HG03439 (cell line): Measurements from ENCODE around the gene MAP7D2.
A peak's percentile ranks its signal among the peaks of the same experiment; 100 is the strongest.

Source experiments
- ATAC-seq: cut with Tn5 transposase; IDR thresholded peaks from one replicate; pipeline ENCODE4 v1.9.1; 2021; ENCODE audit warnings: mild to moderate bottlenecking, moderate library complexity; ENCODE audit not compliant: unreplicated experiment

Gene MAP7D2

DNA sequence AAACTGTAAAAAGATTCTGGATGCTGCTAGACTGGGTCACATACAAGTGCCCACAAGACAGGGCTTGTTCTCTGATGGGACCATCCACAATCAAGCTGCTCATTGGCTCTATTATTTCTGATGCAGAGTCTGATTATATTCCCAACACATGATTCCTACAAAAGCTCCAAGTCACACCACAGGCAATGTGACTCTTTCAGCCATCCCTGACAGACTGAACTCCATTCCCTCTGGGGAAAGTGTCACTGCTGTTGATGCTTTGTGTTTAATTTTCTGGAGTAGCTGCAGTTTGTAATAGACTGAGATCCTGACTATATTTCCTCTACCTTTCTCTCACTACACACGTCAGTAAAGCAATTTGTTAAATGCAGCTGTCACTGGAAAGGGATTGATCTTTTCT lies 70.5 kb downstream of the MAP7D2 start:
- ATAC-seq = no peak

- no peak for ATAC-seq
Observed at GRCh38 chrX:20042221-20042620, 74.5 kb downstream of the MAP7D2 start.

DNA sequence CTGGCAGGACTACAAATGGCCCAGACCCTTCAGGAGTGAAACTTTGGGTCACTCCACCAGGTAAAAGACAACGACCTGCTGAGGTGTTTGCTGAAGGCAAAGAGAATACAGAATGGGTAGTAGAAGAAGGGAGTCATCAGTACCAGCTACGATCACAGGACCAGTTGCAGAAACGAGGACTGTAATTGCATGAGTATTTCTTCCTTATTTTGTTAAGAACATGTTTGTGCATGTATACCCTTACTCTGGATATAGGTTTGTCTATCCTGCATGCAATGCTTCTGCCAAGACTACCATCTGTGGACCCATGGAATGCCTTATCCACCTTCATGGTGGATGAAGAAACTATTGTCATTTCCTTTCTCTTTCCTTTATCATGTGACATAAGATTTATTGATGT lies 77.7 kb downstream of the MAP7D2 start:
- ATAC-seq = no peak

- no peak for ATAC-seq
Observed at GRCh38 chrX:20037186-20037585, 79.5 kb downstream of the MAP7D2 start.

DNA sequence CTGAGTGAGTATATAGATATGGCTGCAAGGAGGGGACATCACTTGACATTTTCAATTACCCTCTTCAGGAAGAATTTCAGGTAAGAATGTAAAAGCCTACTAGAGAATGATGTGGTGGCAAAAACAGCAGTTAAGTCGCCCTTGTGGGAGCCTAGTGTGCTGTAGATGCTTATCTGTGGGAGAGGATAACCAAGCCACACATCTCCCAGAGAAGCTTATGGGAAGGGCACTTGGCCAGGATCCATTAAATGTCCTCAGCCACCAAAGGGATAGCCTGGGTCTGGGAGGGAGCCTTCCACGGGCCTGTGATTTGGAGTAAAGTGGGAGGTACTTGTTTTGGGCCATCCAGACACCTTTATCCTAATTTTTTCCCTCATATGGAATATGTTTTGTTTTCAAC lies 84.5 kb downstream of the MAP7D2 start:
- no peak for ATAC-seq

GRCh38 chrX:20029728-20030127 lies 87.0 kb downstream of the MAP7D2 start:
- no peak for ATAC-seq

DNA sequence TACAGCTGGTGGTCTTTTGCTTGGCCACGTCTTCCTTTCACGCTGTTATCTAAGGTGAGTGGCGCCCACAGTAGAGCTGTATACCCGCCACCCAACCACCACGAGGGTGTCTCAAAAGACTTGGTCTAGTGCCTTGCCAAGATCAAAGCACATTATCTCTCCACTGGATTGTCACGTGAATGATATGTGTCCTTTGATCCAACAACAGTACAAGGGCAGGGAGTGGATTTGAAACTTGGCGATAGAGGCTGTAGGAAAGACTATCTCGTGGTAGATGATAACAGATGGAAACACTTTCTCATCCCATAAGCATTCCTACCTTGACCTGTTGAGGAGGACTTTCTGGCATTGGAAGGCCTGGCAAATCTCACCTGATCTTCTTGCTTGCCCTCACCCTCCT lies 88.1 kb downstream of the MAP7D2 start:
- ATAC-seq = no peak

DNA sequence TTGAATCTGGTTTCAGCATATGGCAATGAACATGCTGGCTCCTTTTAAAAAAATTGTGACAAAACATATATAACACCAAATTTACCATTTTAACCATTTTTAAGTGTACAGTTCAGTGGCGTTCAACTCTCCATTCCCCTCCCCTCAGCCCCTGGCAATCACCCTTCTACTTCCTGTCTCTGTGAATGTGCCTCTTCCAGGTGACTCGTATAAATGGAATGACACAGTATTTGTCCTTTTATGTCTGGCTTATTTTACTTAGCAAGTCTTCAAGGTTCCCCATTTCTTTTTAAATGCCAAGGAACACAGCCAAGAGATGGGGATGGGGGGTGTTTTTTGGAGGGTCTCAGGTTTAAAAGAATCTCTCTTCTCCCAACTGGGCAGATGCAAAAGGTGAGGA lies 90.4 kb downstream of the MAP7D2 start:
- no peak for ATAC-seq

GRCh38 chrX:20019672-20020365 lies 96.9 kb downstream of the MAP7D2 start:
- no peak for ATAC-seq

DNA sequence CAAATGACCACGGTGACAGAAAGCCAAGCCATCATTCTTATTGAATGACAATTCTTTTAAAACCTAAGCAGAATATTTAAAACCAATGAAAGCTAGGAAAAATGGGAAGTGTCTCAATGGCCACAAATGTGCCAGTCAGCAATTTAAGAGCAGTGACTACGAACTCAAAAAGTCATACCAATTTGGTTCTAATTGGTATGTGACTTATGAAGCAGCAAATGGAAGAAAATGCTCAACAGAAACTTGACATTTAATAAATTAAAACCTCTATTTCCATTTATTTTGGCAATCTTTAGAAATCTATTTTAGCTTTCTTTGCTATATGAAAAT lies 100.1 kb downstream of the MAP7D2 start:
- no peak for ATAC-seq

DNA sequence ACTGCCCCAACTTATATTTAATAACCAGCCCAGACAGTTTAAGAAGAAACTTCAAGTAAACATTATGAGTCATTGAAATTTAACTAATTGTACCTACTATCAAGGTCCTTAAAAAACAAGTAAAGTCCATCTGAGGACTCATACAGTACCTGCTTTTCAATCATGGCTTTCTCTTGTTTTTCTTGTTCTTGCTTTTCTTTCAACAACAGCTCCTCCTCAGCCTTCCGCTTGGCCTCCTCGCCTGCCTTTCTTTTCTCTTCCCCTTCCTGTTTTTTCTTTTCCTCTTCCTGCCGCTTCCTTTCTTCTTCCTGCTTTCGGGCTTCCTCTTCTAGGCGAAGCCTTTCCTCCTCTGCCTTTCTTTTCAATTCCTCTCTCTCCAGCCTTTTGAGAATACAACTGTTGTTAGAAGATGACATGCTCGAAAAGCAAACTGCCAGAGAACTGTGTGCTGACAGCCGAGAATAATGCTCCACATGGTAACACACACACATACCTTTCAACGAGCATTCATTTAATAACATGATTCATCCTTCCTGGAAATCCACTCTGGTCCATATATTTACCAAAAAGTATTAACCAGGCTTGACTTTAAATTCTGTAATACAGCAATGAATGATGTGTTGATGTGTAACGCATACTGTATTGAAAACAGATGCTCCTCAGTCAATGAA lies 100.6 kb downstream of the MAP7D2 start:
- no peak for ATAC-seq

GRCh38 chrX:20015422-20015821 lies 101.3 kb downstream of the MAP7D2 start:
- ATAC-seq = no peak

GRCh38 chrX:20011608-20012007 lies 105.1 kb downstream of the MAP7D2 start:
- ATAC-seq = no peak

GRCh38 chrX:20007962-20008622 lies 108.6 kb downstream of the MAP7D2 start:
- ATAC-seq = no peak

GRCh38 chrX:20005883-20006282 lies 110.8 kb downstream of the MAP7D2 start:
- ATAC-seq = no peak

- ATAC-seq = no peak
Observed at GRCh38 chrX:20001588-20001987, 115.1 kb downstream of the MAP7D2 start.

DNA sequence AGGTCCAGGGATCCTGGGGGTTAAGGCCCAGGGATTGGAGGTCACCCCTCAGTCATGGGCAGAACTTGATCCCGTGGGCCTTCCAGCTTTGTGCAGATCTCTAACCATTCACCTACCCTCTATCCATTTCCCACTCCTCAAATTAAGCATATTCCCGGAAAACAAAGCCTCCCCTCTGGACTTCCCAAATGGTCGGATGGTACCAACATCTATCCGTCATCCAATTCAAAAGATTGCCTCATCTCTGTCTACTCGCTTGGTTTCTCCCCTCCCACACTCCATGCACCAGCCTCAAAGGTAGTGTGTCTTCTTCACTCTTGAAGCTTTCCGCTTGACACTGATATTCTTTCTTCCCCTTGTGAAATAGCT lies 125.4 kb downstream of the MAP7D2 start:
- ATAC-seq = no peak

- peak; percentile 97 for ATAC-seq
Observed at GRCh38 chrX:19990556-19991349, 126.0 kb downstream of the MAP7D2 start, which contains the start of gene BCLAF3. Gene BCLAF3, minus strand, starts transcription at chrX:19991061. Its CDS starts 20,797 bp downstream, at chrX:19970264.

DNA sequence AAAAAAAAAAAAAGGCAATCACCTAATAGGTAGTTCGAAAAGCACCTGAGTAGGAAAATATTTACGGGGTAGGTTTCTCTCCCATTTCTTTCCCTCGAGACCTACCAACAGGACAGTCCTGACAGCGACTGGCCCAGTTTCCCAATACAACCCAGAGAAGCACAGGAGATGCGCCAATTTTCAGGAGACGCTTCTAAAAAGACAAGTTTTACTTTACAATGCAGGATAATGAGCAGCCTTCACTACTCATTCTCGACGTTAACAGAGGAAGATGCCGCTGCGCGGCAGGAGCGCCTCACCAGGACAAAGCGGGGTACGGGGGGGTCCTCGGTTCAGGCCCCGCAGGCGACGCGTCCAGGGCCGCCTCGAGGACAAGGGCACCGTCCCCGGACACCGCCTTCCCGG lies 126.6 kb downstream of the MAP7D2 start:
- no peak for ATAC-seq

DNA sequence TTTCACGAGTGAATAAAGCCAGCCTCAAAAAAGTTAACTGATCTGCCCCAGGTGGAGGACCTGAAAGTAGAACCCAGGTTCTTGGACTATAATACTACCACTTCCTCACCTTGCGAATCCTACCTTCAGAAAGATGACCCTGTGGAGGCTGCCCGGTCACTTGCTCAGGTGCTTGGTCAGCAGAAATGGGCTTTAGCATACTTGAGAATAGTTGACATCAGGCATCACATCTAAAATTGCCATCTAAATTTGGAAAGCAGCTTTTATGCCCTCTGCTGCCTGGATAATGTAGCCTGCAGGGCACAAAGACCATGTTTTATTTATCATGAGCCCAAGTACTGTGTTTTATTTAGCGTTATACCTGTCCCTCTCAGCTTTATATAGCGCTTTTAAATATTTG lies 128.9 kb downstream of the MAP7D2 start:
- ATAC-seq = no peak

DNA sequence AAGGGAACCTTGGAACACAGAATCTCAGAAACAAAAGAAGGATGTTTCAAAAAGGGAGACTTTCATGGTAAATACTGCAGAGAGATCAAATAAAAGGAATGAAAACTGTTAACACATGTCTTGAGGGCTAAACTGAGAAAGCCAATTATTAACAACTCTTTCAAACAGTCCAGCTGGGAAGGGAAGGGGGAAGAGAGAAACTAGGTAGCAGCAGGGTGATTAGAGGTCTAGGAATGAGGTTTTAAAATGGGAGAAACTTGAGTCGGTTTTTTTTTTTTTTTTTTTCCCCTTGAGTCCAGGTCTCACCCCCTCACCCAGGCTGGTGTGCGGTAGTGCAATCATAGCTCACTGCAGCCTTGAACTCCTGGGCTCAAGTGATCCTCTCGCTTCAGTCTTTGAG lies 130.2 kb downstream of the MAP7D2 start:
- ATAC-seq = no peak

DNA sequence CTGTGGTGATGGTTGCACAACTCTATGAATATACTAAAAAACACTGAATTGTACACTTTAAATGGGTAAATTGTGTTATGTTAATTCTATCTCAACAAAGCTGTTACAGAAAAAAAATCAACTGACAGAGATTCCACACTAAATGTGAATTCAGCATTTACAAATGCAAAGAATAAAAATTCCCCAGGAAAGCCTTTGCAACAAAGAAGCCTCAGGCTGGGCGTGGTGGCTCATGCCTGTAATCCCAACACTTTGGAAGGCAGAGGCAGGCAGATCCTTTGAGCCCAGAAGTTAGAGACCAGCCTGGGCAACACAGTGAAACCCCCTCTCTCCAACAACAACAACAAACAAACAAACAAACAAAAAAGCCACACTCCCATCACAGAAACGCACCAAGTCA lies 134.8 kb downstream of the MAP7D2 start:
- ATAC-seq = no peak
